LNCaP clone FGC (cell line): ENCODE measurements around the gene GMDS.

Experiments
- DNase-seq: peaks from one replicate; pipeline ENCODE4 v3.0.0-alpha.2; 2011; ENCODE audit warnings: low read depth
- H3K4me3 ChIP-seq: 2 replicates; pipeline ENCODE4 v1.5.1; 2011; ENCODE audit warnings: mild to moderate bottlenecking, low read depth, low read length, control low read depth
- TF ChIP-seq, protein P1 (sequence below): IDR thresholded peaks from 2 replicates; pipeline ENCODE4 v1.5.1; 2012; ENCODE audit warnings: mild to moderate bottlenecking; ENCODE audit not compliant: control insufficient read depth, insufficient read depth; ENCODE audit errors: extremely low read depth

GMDS gene

GRCh38 chr6:1711136-1711535 lies 534.3 kb downstream of the GMDS start:
- TF ChIP-seq, protein P1, sequence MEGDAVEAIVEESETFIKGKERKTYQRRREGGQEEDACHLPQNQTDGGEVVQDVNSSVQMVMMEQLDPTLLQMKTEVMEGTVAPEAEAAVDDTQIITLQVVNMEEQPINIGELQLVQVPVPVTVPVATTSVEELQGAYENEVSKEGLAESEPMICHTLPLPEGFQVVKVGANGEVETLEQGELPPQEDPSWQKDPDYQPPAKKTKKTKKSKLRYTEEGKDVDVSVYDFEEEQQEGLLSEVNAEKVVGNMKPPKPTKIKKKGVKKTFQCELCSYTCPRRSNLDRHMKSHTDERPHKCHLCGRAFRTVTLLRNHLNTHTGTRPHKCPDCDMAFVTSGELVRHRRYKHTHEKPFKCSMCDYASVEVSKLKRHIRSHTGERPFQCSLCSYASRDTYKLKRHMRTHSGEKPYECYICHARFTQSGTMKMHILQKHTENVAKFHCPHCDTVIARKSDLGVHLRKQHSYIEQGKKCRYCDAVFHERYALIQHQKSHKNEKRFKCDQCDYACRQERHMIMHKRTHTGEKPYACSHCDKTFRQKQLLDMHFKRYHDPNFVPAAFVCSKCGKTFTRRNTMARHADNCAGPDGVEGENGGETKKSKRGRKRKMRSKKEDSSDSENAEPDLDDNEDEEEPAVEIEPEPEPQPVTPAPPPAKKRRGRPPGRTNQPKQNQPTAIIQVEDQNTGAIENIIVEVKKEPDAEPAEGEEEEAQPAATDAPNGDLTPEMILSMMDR, result no peak
- H3K4me3 ChIP-seq, result no peak overlapping the region
- no peak for DNase-seq

GRCh38 chr6:1709234-1709641 lies 536.2 kb downstream of the GMDS start:
- DNase-seq, result no peak
- no peak overlapping the region for H3K4me3 ChIP-seq
- TF ChIP-seq, protein P1, result no peak

DNA sequence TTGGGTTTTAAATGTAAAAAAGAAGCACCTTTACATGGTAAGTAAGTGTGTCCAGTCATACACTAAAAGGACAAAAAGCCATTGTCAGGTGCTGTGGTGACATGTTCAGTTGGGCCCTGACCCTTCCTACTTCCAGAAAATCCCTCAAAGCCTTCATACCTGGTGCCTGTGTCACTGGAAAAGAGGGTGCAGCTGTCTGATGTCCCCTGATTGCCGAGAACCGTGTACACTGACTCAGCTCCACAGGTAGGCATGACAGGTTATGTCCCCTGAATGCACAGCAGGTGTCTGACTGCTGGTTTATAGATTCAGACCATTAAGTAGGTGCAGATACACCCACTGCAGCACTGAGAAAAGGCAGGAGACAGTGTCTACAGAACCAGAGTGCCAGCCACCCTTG lies 536.6 kb downstream of the GMDS start:
- TF ChIP-seq, protein P1, result no peak
- DNase-seq, result no peak
- H3K4me3 ChIP-seq, result no peak overlapping the region

- TF ChIP-seq, protein P1, result no peak
- no peak overlapping the region for H3K4me3 ChIP-seq
- no peak for DNase-seq
Observed at GRCh38 chr6:1708122-1708521, 537.3 kb downstream of the GMDS start.

DNA sequence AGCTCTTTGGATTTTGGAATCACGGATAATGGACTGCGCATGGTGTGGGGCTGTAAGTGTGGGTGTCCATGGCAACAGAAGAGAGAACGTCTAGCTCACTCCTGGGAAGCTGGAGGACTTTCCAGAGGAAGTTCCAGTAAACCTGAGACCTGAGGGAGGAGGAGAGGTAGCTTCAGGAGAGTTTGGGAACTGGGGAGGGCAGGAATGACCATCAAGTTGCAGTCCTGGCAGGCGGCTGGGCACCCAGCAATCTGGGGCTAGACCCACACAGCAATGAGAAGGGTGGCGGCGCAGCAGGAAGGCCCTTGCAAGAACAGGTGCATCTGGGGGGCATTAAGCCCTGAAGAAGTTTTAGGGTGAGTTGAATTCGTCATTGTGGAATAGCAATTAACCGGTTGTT lies 539.8 kb downstream of the GMDS start:
- no peak overlapping the region for H3K4me3 ChIP-seq
- TF ChIP-seq, protein P1, result no peak
- no peak for DNase-seq

DNA sequence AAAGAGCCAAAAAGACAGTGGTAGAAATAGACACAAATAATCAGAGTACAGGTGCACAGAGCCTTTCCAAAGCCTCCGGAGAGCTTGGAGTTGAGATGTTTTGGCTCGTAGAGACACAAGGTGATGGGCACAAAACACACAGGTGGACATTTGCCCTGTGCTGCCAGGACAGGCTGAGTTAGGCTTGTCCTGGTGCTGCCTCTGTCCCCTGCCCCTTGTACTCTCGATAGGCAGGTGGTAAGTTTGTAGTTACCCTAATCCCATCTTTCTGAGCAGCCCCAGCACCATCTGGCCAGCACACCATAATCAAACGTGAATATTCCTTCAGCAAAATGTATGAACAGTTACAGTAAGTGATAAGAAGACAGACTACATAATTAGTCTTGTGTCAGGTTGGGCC lies 540.2 kb downstream of the GMDS start:
- TF ChIP-seq, protein P1, result no peak
- no peak overlapping the region for H3K4me3 ChIP-seq
- DNase-seq, result no peak

DNA sequence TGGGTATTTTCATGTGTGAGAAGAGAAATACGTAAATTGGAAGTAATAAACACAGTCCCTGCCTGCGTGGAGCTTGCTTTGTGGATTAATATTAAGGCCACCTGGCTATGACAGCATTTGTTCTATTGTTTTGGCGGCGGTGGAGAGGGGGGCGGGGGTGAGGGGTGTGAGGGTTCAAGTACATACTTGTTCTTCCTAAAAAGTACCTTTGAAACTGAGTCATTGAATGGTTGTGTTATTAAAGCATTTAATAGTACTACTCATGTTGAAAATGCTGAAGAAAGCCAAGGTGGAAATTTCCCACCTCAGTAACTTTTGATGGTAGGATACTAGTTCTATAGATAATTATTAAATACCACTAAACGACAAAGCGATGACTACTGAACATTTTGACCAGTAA lies 540.7 kb downstream of the GMDS start:
- H3K4me3 ChIP-seq, result no peak overlapping the region
- TF ChIP-seq, protein P1, result no peak
- DNase-seq, result no peak
